CD4-positive, alpha-beta T cell treated with Interleukin-17A for 4 hours (primary cell): ENCODE results near the gene TTC34.

Experiments
- DNase-seq: peaks from one replicate; pipeline ENCODE4 v3.0.0-alpha.2; 2020; ENCODE audit warnings: mixed read lengths

TTC34 gene

DNA sequence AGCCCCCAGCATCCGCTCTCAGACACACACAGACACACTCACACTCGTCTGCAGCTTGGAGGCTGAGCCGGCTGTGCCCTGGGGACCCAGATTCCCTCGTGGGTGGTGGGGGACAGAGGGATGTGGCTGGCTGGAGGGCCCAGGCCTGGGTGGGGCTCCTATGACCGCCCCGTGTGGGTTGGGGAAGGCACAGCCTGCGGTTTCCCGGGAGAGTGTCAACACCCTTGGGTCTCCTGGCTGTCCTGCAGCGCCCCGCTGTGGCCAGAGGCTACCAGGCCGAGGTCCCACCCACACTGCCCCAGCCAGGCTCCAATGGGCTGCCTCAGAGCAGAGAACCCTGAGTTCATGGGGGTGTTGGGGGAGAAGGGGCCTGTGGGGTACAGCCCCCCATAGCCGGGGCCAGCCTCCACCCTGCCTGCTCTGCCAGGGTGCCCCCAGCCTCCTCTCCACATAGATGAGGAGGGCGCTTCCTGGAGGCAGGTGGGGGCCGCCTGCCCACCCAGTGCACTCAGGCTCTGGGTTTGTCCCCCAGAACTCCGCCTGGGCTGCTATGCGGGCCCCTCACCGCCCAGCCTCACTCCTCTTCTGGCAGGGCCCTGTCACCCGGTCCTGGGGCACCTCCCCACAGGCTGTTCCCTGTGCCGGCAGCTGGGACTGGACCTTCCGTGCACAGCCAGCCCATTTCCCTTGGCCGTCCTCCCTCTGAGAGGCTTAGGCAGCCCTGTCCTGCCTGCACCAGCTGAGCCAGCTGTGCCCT lies at the start of gene TTC34:
TTC34 (minus strand) TSS at position 159 of the 757 bp plus-strand sequence. CDS start 866 bp downstream, outside the sequence.
- peak; percentile 46 for DNase-seq

DNA sequence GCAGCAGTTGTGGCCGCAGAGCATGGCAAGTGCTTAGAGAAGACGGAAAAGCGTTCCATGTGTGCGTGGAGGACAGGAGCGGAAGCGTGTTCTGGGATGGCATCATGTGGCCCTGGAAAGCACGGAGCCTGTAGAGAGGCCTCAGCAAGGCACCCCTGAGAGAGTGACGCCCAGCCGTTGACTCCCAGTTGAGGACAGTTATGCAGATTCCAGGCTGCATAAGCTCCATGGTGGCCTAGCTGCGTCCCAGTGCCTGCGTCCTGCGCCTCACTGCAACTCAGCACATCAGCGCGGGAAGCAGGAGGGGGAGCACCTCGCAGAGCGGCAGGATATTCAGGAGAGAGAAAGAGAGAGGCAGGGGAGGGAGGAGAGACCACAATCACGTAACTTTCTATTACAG lies 49.0 kb upstream of the TTC34 start:
- DNase-seq: no peak

GRCh38 chr1:2848006-2848670 lies 46.6 kb upstream of the TTC34 start:
- DNase-seq: no peak

DNA sequence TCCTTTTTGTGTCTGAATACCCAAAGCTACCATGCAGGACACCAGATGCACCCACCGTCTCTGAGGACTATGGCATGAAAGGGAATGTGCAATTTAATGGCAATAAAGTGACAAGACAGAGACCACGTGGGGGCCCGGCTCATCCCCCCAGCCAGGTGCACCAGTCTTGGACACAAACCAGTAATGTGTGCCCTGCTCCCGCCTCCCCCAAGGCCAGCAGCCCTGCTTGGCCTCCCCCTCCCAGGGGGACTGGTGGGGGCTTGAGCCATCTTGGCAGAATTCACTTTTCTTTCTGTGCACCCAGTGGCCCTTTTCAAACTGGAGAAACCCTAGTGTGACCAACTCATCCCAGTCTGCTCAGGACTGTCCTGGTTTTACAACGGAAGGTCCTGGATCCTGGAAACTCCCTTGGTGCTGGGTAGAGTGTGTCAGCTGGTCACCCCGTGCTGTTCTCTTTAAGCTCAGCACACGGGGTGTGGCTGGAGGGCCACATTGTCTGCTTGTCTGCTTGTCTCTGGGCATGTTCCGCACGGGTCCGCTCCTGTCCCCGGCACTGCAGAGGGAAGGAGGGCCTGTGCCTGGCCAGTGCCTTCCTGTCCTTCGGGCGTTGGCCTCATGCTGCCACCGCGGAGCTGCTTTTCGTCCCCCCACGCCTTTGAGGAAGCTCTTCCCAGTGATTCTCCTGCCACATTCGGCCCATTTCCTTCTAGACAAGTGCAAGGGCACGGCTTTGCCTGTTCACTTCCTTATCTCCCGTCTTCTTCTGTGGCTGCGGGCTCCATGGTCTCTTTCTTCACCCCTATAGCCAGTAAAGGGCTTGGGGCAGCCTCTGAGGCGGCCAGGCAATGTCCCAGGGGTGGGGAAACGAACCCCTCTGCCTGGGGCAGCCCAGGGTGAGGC lies 45.8 kb upstream of the TTC34 start:
- DNase-seq: no peak

DNA sequence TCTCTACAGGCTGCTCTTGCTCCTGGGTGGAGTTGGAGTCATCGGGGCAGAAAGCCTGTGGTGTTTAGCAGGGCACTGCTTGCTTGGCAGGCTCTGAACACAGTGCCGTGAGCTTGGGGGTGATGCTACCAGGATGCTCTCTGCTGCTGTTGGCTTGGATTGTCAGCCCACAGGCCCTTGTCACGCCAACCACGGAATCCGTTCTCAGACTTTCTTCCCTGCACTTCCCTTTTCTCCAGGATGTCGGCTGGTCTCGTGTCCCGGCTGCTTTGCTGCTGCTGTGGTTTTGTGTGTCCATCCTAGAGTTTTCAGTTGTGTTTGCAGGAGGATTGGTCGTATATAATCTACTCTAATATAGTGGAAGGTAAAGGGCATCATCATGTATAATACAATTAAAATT lies 44.4 kb upstream of the TTC34 start:
- no peak for DNase-seq

- peak; percentile 82 for DNase-seq
Observed at GRCh38 chr1:2840036-2840809, 38.7 kb upstream of the TTC34 start.

DNA sequence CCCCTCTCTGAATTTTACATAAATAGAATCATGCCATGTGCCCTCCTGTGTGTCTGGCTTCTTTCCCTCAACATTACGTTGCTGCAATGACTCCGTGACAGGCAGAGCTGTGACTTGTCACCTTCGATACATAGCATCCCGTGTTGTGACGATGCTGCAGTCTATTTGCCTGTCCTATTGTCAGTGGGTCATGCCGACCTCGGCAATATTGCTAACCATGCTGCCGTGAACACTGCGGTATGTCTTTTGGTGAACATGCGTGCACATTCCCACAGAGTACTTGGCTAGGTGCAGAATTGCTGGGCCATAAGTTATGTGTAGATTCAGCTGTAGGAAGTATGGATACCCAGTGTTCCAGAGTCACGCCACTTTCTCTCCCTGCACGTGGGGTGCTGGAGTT lies 36.3 kb upstream of the TTC34 start:
- no peak for DNase-seq

DNA sequence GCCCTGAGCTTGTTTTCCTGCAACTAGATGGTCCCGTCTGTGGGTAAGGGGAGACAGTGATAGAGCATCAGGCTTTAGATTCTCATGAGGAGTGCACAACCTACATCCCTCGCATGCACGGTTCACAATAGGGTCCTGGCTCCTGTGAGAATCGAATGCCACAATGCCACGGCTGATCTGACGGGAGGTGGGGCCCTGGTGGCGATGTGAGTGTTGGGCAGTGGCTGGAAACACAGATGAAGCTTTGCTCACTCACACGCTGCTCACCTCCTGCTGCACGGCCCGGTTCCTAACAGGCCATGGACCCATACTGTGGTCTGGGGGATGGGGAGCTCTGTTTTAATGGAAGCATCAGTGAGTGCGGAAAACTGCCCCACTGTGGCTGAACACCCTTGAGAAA lies 35.8 kb upstream of the TTC34 start:
- no peak for DNase-seq

DNA sequence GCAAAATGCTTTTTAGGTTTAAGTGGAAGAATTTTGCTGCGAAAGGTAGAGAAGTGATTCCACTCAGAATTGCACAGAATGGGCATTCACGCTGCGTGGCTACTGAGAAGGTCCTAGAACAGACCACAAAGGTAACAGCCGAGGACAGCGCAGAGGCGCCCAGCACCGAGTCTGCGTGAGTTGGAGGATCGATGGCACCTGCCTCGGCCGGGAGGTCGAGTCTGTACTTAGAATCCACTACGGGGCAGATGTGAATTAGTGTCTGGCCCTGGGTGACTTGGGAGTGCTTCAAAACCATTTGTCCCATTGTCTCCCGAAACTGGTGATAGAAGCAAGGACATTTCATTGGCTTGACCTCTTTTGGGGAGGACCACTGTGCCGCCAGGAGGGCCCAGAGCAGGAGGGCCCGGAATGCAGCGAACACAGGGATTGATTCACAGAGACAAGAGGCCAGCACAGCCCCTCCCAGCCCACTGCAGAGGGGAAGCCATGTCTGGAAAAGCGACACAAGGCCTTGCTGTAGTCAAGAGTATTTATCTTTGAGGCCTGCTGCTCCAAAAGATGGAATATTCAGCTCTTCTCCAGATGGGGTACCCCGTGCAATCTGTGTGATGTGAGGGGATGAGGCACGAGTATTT lies 35.0 kb upstream of the TTC34 start:
- no peak for DNase-seq

GRCh38 chr1:2835650-2836159 lies 34.2 kb upstream of the TTC34 start:
- no peak for DNase-seq

GRCh38 chr1:2834741-2835564 lies 33.5 kb upstream of the TTC34 start:
- DNase-seq: no peak

DNA sequence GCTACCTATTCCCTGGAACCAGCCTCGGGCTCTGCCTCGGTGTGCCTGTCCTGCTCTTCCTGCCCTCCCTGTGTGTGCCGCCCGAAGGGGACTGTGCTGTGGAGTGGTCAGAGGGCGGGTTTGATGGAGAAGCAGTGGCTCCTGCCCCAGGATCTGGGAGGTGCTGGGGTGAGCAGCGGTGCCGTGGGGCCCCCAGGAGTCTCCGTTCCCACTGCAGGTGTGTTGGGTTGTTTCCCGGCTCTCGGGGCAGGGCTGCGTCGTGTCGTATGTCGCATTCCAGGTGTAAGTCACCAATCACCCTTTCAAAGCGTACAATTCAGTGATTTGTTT lies 32.6 kb upstream of the TTC34 start:
- no peak for DNase-seq

DNA sequence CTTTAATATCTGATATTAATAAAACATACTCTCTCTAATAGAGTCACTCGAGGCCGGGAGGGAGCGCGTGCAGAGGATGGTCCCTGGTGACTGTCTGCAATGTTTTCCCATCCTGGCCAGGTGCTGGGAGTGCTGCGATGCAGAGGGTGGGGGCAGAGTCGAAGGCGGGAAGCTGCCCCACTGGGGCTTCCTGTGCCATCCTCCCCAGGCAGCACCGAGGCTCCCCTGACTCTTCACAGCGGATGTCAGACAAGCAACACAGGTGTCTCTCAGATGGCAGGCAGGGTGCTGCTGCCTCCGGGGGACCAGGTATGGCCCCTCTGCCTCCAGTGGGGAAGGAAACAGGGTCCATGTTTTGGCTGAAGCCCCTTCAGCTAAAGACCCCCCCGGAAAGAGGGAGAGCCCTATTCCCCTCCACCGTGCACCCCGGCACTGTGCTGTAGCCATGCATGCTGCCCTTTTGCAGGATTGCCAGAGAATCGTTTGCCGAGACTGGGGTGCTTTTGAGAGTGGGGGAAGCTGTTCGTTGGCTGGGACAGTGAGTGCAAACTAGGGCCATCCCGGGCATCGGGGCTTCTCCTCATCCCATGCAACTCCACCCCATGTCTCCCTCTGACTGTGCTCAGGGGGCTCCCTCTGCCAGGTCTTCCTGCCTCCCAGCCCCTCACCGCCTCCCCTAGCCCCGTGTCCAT lies 32.1 kb upstream of the TTC34 start:
- peak; percentile 30 for DNase-seq

DNA sequence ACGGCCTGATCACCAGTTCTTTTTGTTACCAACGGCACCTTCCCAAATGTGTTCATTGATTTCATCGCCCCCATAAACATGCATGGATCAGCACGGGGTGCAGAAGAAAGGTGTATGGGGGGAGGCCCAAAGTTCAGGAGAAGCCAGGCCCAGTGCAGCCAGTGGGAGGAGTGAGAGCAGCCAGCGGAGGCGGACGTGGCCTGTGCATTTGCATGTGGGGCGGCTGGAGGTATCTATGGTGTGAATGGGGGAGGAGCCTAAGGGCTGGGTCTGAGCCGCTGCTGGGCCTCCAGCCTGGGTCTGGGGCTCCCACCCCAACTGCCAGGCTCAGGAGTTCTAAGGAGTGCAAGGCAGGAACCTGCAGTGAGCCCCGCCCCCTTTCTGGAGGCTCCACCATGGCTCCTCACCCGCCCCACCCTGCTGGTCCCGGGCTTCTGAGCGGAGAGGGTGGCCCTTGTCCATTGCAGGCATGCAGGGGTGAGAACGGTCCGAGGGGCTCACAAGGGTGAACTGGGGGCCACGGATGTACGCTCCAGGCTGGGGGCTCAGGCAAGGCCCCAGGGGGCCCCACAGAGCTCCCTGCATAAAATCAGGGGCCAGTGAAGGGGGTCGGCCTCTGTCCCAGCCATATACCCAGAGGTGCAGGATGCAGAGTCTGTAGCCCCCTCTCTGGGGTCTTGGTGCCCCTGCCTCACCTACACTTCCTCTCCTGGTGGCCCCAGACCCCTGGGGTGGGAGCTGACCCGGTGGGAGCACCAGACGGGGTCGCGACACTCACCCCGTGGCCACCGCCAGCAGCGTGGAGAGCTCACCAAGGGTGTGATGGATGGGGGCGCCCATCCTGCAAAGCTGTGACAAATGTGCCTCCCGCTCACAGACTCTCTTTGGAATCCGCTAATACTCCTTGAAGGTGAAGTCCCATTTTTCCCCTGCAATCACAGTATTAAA lies 31.3 kb upstream of the TTC34 start:
- no peak for DNase-seq

DNA sequence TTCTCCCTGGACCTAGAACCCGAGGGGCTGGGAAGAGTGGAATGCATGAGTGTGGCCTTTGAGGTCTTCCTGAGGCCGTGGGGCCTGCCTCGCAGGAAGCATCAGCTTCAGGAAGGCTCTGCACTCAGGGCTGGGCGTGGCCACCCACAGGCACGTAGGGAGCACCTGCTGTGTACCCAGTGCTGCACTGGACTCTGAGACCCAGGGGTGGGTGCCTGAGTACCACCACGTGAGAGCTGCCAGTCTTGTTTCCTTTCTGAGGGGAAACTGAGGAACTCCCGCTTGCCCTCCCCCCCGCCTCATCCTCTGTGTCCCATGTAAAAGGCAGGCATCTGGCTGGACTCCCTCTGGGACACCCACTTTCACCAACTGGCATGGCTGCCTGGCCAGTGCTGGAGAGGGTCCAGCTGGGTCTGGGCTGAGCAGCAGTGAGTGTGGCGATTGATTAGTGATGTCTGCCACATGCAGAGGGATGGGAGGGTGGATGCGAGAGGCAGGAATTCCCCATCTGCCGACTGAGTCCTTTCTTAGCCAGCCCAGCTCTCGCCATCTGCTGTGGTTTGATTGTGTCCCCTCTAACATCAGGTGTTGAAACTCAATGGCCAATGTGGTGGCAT lies 30.2 kb upstream of the TTC34 start:
- no peak for DNase-seq

- no peak for DNase-seq
Observed at GRCh38 chr1:2830761-2831425, 29.4 kb upstream of the TTC34 start.

GRCh38 chr1:2829846-2830615 lies 28.5 kb upstream of the TTC34 start:
- DNase-seq: no peak
